ENCODE results near the gene PPP2R2C.

Gene PPP2R2C

GRCh38 chr4:6378493-6379445, 93.6 kb downstream of the PPP2R2C start:
- no peak for DNase-seq (ENCODE audit: low read depth)

GRCh38 chr4:6377626-6378492, 94.6 kb downstream of the PPP2R2C start:
- DNase-seq (ENCODE audit: low read depth): no peak

GRCh38 chr4:6375620-6376295, 96.7 kb downstream of the PPP2R2C start:
- DNase-seq (ENCODE audit: low read depth): no peak

- no peak for DNase-seq (ENCODE audit: low read depth)
Measured at GRCh38 chr4:6374575-6374974, 97.8 kb downstream of the PPP2R2C start.

- DNase-seq (ENCODE audit: low read depth): no peak
Measured at GRCh38 chr4:6373541-6374410, 98.6 kb downstream of the PPP2R2C start.

GRCh38 chr4:6372649-6373525, 99.5 kb downstream of the PPP2R2C start:
- peak; percentile 15 for DNase-seq (ENCODE audit: low read depth)

- DNase-seq (ENCODE audit: low read depth): no peak
Measured at GRCh38 chr4:6371812-6372211, 100.6 kb downstream of the PPP2R2C start.

GRCh38 chr4:6371271-6371670, 101.1 kb downstream of the PPP2R2C start:
- DNase-seq (ENCODE audit: low read depth): no peak

- no peak for DNase-seq (ENCODE audit: low read depth)
Measured at GRCh38 chr4:6369924-6370645, 102.3 kb downstream of the PPP2R2C start.

- no peak for DNase-seq (ENCODE audit: low read depth)
Measured at GRCh38 chr4:6369511-6369910, 102.9 kb downstream of the PPP2R2C start.

- DNase-seq (ENCODE audit: low read depth): no peak
Measured at GRCh38 chr4:6369035-6369434, 103.4 kb downstream of the PPP2R2C start.

GRCh38 chr4:6368601-6369000, 103.8 kb downstream of the PPP2R2C start:
- DNase-seq (ENCODE audit: low read depth): no peak

GRCh38 chr4:6368096-6368495, 104.3 kb downstream of the PPP2R2C start:
- DNase-seq (ENCODE audit: low read depth): no peak

- DNase-seq (ENCODE audit: low read depth): no peak
Measured at GRCh38 chr4:6367371-6367851, 105.0 kb downstream of the PPP2R2C start.

- DNase-seq (ENCODE audit: low read depth): no peak
Measured at GRCh38 chr4:6366581-6366980, 105.8 kb downstream of the PPP2R2C start.

- DNase-seq (ENCODE audit: low read depth): no peak
Measured at GRCh38 chr4:6365545-6366086, 106.8 kb downstream of the PPP2R2C start.

- DNase-seq (ENCODE audit: low read depth): no peak
Measured at GRCh38 chr4:6364581-6364980, 107.8 kb downstream of the PPP2R2C start.

GRCh38 chr4:6364146-6364545, 108.3 kb downstream of the PPP2R2C start:
- no peak for DNase-seq (ENCODE audit: low read depth)

GRCh38 chr4:6362896-6363295, 109.5 kb downstream of the PPP2R2C start:
- DNase-seq (ENCODE audit: low read depth): peak; percentile 16

All from amniotic epithelial cell (primary cell).